NCI-H2029 (cell line): ENCODE measurements around the gene TRIOBP.
"Not testable (repeated sequence)": the region's sequence is repeated elsewhere in the genome, so short reads cannot be mapped to it uniquely, and the experiment has no call there.

Experiments
- DNase-seq: peaks from one replicate; lab custom pipeline; 2025; lab: John Stamatoyannopoulos, UW

The TRIOBP gene

GRCh38 chr22:37696657-37697537, at the start of gene TRIOBP:
Gene TRIOBP (plus strand): TSS chr22:37697048. CDS start chr22:37701366, 4,318 bp downstream.
- peak; percentile 94 for DNase-seq

DNA sequence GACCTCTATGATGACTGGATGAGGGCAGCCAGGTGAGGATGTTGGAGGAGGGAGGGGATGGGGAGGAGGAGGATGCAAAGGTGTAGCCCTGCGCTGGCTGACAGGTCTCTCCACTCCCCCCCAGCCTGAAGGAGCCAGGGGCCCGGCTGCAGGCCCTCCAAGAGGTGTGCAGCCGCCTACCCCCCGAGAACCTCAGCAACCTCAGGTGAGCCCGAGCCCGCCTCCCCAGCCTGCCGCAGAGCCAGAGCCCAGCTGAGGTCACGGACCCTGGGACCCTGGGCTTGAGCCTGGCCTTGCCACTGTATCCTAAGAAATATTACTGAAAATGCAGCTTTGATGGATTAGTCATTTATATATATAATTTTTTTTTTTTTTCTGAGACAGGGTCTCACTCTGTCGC, 49.5 kb upstream of the TRIOBP start:
- DNase-seq, result no peak

DNA sequence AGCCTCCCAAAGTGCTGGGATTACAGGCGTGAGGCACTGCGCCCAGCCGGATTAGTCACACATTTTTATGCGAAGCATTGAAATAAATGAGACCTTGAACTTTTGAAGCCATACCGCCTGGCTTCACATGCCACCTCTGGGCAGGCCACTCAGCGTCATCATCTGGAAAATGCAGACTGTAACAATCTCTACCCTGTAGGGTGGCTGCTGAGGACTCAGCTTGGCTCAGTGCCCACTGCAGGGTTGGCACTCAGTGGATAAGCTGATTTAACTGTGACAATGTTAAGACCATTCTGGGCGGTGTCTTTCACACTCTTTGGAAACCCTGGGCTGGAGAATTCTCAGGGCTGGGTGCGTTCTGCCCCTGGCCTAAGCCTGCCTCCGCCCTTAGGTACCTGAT, 48.9 kb upstream of the TRIOBP start:
- DNase-seq, result no peak

GRCh38 chr22:37650463-37651136, 46.2 kb upstream of the TRIOBP start:
- no peak for DNase-seq

- no peak for DNase-seq
Observed at GRCh38 chr22:37654563-37655251, 42.1 kb upstream of the TRIOBP start.

GRCh38 chr22:37655252-37655563, 41.6 kb upstream of the TRIOBP start:
- no peak for DNase-seq

DNA sequence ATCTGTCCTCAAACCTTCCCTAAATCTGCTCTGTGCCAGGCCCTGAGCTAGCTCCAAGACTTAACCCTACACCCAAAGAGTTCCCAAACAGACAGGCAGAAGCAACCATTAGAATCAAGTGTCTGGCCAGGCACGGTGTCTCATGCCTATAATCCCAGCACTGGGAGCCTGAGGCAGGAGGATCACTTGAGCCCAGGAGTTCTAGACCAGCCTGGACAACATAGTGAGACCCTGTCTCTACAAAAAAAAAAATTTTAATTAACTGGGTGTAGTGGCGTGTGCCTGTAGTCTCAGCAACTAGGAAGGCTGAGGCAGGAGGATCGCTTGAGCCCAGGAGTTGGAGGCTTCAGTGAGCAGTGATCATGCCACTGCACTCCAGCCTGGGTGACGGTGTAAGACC, 40.3 kb upstream of the TRIOBP start:
- DNase-seq, result not testable (repeated sequence)

DNA sequence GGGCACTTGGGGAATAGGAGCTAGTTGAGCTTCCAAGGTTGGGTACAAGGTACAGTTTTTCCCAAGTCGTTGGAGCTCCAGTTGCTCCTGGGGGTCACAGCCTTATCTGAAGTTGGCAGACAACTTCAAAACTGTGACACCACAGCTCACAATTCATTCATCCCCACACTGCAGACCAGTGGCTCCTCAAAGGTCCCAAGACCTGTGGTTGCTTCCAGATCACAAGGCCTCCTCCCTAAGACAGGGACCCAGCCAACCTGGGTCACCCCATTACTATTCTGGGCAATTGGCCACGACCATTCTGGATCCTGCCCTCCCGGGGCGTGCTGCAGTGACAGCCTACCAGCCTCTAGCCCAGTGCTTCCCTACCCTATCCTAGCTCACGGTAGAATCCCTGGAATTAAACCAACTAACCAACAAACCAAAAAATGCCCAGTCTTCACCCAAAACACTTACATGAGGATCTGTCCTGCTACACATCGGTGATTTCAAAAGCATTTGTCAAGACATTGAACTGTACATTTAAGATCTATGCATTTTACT, 39.2 kb upstream of the TRIOBP start:
- no peak for DNase-seq

- DNase-seq, result peak; percentile 99
Observed at GRCh38 chr22:37658133-37659065, 38.4 kb upstream of the TRIOBP start, which contains the start of gene PDXP. Gene PDXP (plus strand): TSS chr22:37658723. CDS start chr22:37658783, 60 bp downstream.

DNA sequence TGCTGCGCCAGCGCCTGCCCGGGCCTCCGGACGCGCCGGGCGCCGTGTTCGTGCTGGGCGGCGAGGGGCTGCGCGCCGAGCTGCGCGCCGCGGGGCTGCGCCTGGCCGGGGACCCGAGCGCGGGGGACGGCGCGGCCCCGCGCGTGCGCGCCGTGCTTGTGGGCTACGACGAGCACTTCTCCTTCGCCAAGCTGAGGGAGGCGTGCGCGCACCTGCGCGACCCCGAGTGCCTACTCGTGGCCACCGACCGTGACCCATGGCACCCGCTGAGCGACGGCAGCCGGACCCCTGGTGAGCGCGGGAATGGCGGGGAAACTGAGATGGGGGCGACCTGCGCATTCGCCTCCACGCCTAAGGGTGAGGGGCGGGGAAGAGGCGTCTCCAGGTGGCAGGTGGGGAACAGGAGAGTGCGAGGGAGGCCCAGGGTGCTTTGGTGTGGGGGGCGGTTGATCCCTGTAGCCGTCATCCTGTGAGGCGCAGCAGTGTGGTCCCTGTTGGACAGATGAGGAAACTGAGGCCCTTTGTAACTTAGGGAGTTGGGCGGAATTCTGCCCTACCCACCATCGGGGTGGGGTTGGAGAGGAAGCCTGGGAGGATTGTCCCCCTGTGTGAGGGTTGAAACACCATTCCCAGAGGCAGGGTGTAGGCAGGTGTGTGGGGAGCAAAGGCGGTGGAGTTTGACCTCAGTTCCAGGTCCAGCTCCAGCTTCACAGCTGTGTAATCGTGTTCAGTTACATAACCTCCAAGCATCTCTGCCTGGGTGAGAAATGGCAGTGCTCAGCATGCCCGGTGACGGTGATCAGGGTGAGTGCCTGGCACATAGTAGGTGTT, 37.6 kb upstream of the TRIOBP start:
- no peak for DNase-seq

DNA sequence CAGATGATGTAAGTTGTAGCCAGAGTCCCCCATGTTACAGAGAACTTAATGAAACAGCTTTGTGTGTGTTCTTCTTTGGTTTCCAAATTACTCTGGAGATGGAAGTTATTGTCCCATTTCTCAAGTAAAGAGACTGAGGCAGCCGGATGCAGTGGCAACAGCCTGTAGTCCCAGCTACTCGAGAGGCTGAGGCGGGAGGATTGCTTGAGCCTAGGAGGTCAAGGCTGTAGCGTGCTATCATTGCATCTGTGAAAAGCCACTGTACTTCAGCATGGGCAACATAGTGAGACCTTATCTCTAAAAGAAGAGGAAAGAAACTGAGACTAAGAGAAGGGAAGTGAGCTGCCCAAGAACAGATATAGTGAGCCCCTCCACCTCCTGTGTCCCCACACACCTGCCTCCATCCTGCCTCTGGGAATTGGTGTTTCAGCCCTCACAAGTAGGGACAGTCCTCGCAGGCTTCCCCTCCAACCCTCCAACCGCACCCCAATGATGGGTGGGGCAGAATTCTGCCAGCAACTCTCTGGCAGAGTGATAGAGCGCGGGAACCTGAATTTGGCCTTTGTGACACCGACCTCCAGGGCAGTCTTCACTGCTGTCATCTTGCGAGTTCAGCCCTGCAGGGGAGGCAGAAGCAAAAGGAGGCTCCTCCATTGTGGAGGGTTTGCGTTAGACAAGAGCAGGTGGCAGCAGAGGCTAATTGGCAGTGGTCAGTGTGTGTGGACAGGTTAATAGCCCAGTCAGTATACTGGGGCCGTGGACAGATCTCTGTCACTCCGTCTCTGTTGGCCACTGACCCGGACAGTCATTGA, 36.7 kb upstream of the TRIOBP start:
- no peak for DNase-seq

DNA sequence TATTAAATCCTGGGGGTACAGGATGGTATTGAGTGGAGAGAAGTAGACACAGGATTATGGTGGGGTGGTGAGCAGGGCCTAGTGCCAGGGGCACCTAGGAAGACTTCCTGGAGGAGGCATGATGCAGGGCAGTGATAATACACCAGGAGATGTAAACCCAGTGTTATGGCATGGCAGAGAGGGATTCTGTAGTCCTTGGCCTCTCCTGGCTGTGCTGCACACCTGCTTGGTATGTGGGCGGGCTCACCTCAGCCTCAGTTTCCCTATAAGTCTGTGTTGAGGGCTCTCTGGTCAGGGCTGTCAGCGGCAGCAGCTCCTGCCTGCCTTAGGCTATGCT, 36.2 kb upstream of the TRIOBP start:
- no peak for DNase-seq

DNA sequence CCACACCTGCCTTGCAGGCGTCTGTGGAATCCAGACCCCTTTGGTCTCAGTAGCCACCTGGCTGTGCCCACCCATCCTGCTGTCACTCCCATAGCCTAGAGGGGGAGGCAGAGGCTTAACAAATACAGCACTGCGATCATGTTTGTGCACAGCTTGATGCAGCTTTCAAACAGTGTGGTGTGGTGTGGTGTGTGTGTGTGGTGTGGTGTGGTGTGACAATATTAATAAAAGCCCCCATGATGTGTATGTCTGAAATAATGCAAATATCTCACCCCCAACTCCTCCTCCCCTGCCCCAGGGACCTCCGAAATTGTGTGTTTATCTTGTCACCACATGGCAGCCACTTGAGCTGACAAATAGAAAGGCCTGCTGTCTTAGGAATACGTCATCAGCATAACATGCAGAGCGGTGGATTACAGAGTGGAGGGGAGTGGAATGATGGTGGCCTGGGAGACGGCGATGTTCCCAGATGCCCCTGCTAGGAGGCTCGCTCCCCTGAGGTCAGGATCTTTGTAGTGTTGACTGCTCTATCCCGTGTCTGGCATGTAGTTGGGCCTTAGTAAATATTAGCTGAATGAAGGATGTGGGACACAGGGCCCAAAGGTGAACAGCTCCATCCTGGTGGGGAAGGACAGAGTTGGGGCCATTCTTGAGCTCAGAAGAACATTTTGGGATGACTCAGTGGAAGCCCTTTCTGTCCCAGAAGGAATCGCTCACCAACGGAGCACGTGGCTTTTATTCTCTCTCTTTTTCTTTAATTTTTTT, 35.5 kb upstream of the TRIOBP start:
- peak; percentile 42 for DNase-seq

GRCh38 chr22:37662039-37662438, 34.8 kb upstream of the TRIOBP start:
- DNase-seq, result no peak

- no peak for DNase-seq
Observed at GRCh38 chr22:37663521-37664140, 33.2 kb upstream of the TRIOBP start.

GRCh38 chr22:37664249-37665101, 32.4 kb upstream of the TRIOBP start:
- DNase-seq, result no peak

GRCh38 chr22:37665487-37665886, 31.4 kb upstream of the TRIOBP start:
- no peak for DNase-seq

DNA sequence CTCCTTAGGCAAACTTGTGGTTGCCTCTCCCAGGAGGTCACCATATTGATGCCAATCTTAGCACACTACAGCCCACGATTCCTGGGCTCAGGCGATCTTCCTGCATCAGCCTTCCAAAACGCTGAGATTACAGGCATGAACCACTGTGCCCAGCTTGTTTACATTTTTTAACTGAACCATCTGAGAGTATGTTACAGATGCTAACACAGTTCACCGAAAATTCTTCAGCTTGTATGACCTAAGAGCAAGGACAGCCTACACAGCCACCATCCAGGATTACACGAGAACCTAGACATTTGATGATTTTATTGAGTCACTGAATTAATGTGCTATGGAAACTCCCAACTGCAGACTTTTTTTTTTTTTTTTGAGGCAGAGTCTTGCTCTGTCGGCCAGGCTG, 27.3 kb upstream of the TRIOBP start:
- DNase-seq, result no peak
